Measurements from ENCODE around the gene TH. TPM values are rescaled to one million over a fixed set of nuclear protein-coding genes. Genes with fewer than 3 reads are reported as not detected.
"Not testable (repeated sequence)": the region's sequence is repeated elsewhere in the genome, so short reads cannot be mapped to it uniquely, and the experiment has no call there.

The TH gene
- total RNA-seq, 4 donors from 2014 or later = 0.34 to 1.0 TPM; not detected in 2

DNA sequence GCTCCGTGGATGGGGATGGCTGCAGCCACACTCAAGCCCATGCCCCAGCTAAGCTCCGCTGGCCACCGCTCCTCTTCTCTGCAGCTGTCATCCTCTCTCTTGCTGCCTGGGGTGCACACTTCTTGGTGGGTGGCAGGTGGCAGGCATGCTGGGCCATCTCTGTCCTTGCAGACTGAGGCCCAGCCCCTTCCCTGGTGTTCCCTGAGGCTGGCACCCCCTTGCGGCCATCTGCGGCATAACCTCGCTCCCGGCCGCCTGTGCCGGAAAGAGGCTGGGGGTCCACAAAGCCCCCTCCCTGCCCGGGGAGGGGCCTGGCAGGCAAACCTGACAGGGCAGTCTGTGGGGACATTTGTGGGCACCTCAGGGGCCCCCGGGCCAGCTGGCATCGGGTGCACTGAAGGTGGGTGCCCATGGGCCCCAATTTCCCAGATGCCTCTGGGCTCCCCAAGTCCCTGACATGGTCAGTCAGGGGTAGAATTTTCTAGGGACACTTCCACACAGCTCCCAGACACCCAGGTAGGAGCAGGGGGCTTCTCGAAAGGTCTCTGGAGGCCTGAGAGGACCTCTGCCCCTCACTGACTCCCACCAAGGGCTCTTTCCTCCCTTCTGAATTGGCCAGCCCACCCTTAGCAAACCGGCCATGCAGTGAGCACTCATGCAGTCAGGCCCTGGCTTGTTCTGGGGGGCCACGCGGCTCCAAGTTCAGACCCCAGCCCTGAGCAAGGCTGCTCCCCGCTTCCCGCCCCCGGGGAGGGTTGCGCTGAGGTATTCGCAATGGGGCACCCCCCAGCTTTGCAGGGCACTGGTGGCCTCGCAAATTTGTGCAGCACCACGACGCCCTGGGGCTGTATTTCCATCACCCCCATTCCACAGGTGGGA, 23.5 kb upstream of the TH start:
- no peak for DNase-seq (ENCODE audit: low spot score in 2 of 2)
- 64% methylated on average over 16 of the region's 24 CpGs for WGBS
- peaks cover 29% of the 10 kb centered on the region for H3K4me1 ChIP-seq
- H3K9me3 ChIP-seq = no peaks in the 10 kb centered on the region
- H3K36me3 ChIP-seq = no peaks in the 10 kb centered on the region
- H3K27ac ChIP-seq = no peak overlapping the region
- H3K27me3 ChIP-seq = peaks cover 44% of the 10 kb centered on the region
- TF ChIP-seq POLR2AphosphoS5 (IDR thresholded peaks at IDR 0.05) (no peak), POLR2A (IDR thresholded peaks at IDR 0.05) (no peak), CTCF (IDR thresholded peaks at IDR 0.05) (peak; percentile 44 to 91), EP300 (IDR thresholded peaks at IDR 0.05) (no peak)
- H3K4me3 ChIP-seq = no peak overlapping the region

- H3K4me1 ChIP-seq = peaks cover 29% of the 10 kb centered on the region
- H3K27ac ChIP-seq; H3K9me3 ChIP-seq; H3K36me3 ChIP-seq; H3K4me3 ChIP-seq; DNase-seq (ENCODE audit: low spot score in 2 of 2): not testable (repeated sequence)
- peaks cover 50% of the 10 kb centered on the region for H3K27me3 ChIP-seq
- 65% methylated on average over 8 of the region's 20 CpGs for WGBS
Measured at GRCh38 chr11:2193888-2194595, 22.4 kb upstream of the TH start.

- H3K9me3 ChIP-seq = no peaks in the 10 kb centered on the region
- H3K36me3 ChIP-seq = no peaks in the 10 kb centered on the region
- H3K27ac ChIP-seq = no peak overlapping the region
- TF ChIP-seq EP300 (IDR thresholded peaks at IDR 0.05) (no peak), CTCF (IDR thresholded peaks at IDR 0.05) (no peak), POLR2AphosphoS5 (IDR thresholded peaks at IDR 0.05) (no peak), POLR2A (IDR thresholded peaks at IDR 0.05) (no peak)
- 63% methylated on average over 24 of the region's 26 CpGs for WGBS
- H3K4me3 ChIP-seq = no peak overlapping the region
- DNase-seq (ENCODE audit: low spot score in 2 of 2) = no peak
- H3K27me3 ChIP-seq = peaks cover 54% of the 10 kb centered on the region
- peaks cover 29% of the 10 kb centered on the region for H3K4me1 ChIP-seq
Measured at GRCh38 chr11:2193099-2193887, 21.7 kb upstream of the TH start.

DNA sequence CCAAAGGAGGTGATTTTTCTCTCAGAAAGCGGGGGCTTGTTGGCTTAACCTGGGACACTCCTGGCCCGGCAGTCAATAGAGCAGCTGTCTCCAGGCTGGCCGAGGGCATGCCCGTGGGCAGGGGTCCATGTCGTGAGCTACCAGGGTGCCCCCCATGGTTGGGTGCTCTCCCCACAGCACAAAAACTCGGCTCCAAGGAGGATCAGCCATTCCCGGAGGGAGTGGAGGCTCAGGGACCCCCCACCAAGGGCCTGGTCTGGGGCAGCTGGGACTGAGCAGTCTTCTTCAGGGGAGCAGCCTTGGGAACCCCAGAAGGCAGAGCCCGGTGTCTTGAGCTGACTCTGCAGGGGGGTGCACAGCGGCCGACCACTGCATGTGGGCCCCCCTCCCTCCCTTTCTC, 20.8 kb upstream of the TH start:
- Histone ChIP-seq H3K27me3 (peaks cover 60% of the 10 kb centered on the region), H3K4me1 (peaks cover 29% of the 10 kb centered on the region), H3K36me3 (no peaks in the 10 kb centered on the region), H3K4me3 (no peak overlapping the region), H3K9me3 (no peaks in the 10 kb centered on the region), H3K27ac (no peak overlapping the region)
- TF ChIP-seq POLR2AphosphoS5 (IDR thresholded peaks at IDR 0.05) = no peak
- TF ChIP-seq CTCF (IDR thresholded peaks at IDR 0.05) = no peak
- TF ChIP-seq POLR2A (IDR thresholded peaks at IDR 0.05) = no peak
- TF ChIP-seq EP300 (IDR thresholded peaks at IDR 0.05) = no peak
- WGBS = no CpG with 5 or more reads among the region's 10 CpGs
- DNase-seq (ENCODE audit: low spot score in 2 of 2) = no peak

DNA sequence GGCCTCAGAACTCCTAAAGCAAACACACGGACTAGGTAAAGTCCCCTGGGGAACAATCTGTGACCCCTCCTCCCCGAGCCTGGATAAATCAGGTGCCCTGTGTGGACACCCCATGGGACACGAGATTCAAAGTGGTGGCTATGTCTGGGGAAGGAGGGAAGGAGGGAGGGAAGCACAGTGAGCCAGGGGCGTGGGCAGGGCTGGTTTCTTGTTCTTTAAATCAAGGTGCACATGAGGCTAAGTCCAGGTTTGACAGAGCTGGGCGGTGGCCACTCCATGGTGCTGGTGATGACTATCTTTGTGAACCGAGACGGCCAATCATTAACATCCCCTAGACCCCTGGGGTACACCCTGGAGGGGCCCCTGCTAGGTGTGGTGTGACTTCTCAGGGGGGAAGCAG, 20.3 kb upstream of the TH start:
- H3K4me1 ChIP-seq = peaks cover 29% of the 10 kb centered on the region
- H3K9me3 ChIP-seq = no peaks in the 10 kb centered on the region
- H3K27me3 ChIP-seq = peaks cover 65% of the 10 kb centered on the region
- H3K36me3 ChIP-seq = no peaks in the 10 kb centered on the region
- TF ChIP-seq POLR2A (IDR thresholded peaks at IDR 0.05) (no peak), POLR2AphosphoS5 (IDR thresholded peaks at IDR 0.05) (no peak), CTCF (IDR thresholded peaks at IDR 0.05) (no peak), EP300 (IDR thresholded peaks at IDR 0.05) (no peak)
- no peak overlapping the region for H3K27ac ChIP-seq
- H3K4me3 ChIP-seq = no peak overlapping the region
- DNase-seq (ENCODE audit: low spot score in 2 of 2) = no peak
- WGBS = 79% methylated on average over 7 of the region's 7 CpGs

Measured in suprapubic skin (tissue), 4 donors.